GM12891 (cell line): ENCODE data around the gene PALB2.

Experiments used
- DNase-seq: peaks from one replicate; pipeline ENCODE4 v3.0.0; 2011; ENCODE audit warnings: low spot score; ENCODE audit not compliant: insufficient read length
- FAIRE-seq: peaks from 2 replicates; lab custom pipeline; 2011; peaks lifted over from hg19 to GRCh38; lab: Jason Lieb, UNC
- PAX5 ChIP-seq: IDR thresholded peaks from 2 replicates; pipeline ENCODE4 v1.6.1; 2011; ENCODE audit warnings: low read length, moderate library complexity, mild to moderate bottlenecking; ENCODE audit not compliant: insufficient read depth, severe bottlenecking
- POLR2A ChIP-seq: IDR thresholded peaks from 2 replicates; pipeline ENCODE4 v1.6.1; 2011; ENCODE audit warnings: low read depth, low read length, control low read depth
- POLR2AphosphoS5 ChIP-seq: IDR thresholded peaks from 2 replicates; pipeline ENCODE4 v1.6.1; 2011; ENCODE audit warnings: low read depth, low read length, control low read depth
- POU2F2 ChIP-seq: IDR thresholded peaks from 2 replicates; pipeline ENCODE4 v1.6.1; 2011; ENCODE audit warnings: low read depth, mild to moderate bottlenecking, control low read depth, low read length, moderate library complexity
- SPI1 ChIP-seq: IDR thresholded peaks from 2 replicates; pipeline ENCODE4 v1.6.1; 2011; ENCODE audit warnings: low read depth, low read length, control low read depth
- TAF1 ChIP-seq: IDR thresholded peaks from 2 replicates; pipeline ENCODE4 v1.6.1; 2011; ENCODE audit warnings: low read depth, low read length, control low read depth

Gene PALB2

DNA sequence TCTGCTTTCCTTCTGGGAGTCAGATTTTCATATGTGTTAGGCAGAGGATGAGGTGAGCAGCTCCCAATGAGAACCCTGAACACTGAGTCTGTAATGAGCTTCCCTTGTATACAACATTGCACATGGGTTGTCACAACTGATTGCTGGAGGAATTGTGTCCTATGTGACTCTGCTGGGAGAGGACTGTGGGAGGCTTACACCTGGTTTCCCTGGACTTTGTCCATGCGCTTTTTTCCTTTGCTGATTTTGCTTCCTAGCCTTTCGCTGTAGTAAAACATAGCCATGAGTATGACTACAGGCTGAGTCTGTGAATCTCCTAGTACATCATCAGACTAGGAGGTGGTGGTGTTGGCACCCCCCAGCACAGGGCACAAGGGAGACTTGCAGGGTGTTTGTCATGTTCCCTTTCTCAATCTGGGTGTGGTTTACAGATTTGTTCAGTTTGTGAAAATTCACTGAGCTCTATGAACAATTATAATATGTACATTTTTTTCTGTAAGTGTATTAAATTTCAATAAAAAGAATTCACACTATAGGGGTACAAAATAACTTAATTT, 35.9 kb upstream of the PALB2 start:
- no peak for FAIRE-seq

DNA sequence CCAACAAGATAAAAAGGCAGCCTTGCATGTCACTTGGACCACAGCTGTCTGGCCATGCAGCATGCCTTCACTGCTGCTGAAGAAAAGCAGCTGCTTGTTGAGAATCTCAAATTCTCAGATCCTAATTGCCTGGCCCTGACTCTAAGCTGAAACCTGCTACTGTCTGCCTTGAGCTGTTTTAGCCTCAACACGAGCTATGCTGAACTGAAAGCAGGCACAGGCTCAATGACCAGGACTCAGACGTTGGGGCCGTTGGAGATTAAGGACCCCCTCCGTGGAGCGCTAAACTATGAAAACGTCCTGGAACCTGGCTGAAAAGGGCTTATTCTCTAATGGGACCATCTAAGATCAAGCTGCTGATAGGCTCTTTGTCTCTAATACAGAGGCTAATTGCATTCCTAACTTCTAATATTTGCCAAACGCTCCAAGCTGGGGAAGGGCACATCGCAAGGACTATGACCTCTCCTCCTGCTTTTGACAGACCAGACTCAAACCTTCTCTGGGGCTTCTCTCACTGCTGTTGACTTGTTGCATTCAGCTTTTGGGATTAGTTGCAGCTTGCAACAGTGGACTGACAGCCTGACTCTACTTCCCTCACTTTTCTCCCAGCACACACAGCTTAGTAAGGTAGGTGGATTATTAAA, 33.0 kb upstream of the PALB2 start:
- no peak for TF ChIP-seq PAX5
- no peak for TF ChIP-seq POLR2AphosphoS5
- no peak for TF ChIP-seq POLR2A
- no peak for TF ChIP-seq TAF1
- TF ChIP-seq POU2F2, result no peak
- TF ChIP-seq SPI1, result no peak
- FAIRE-seq (no peak), DNase-seq (no peak)

More for the DNA sequence above, 35.9 kb upstream of the PALB2 start:
- no peak for DNase-seq
- TF ChIP-seq POLR2AphosphoS5 (no peak), PAX5 (no peak), POU2F2 (no peak), SPI1 (no peak), POLR2A (no peak), TAF1 (no peak)

DNA sequence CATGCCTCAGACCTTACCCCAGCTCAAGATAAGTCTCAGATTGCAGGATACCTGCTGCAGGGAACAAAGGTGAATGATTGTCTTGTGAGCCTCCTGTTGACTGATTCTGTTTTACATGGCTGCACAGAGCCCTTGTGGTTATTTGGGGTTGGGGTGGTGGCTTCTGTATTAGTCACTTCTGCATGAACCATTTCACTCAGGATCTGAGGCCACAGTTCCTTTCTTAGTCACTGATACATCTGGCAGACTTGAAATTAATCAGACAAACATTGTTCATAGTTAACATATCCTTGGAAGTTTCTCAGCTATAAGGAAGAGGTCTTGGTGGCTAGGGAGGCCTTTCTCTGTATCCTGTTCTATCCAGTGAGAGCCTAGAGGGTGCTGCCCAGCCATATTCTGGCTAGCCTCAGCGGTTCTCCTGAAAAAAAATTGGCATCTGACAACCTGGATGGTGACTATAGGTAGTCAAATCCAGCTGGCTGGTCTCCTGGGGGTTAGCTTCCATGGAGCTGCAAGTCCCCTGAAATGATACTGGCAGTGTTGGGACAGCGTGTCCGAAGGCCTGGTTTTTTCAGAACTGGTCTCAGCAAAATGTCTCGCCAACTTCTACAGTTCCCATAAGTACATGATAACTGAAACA, 29.1 kb upstream of the PALB2 start:
- DNase-seq, result no peak
- TF ChIP-seq POLR2A (no peak), SPI1 (peak; percentile 67), POU2F2 (peak; percentile 88), POLR2AphosphoS5 (peak; percentile 44; the same call in 1 of the 2 replicates), PAX5 (peak; percentile 97), TAF1 (no peak)
- FAIRE-seq, result peak; percentile 76

DNA sequence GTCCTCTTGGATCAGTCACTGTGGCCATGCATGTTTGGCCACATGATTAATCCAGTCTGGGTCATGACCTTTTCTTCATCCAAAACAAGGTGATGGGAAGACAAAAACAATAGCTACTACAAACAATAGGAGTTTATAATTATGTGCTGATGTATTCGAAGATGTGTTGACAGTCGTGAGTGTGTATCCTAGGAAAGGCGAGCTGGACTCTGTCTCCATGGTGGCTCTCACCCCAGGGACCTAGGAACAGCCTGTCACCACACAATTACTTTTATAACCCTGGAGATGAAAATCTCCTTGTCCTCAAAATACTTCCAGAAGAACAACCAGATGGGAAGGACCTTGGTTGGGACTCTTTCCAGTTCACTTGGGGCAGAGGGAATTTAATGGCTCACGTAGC, 27.8 kb upstream of the PALB2 start:
- no peak for TF ChIP-seq SPI1
- TF ChIP-seq POU2F2, result no peak
- TF ChIP-seq TAF1, result no peak
- no peak for TF ChIP-seq POLR2A
- no peak for TF ChIP-seq PAX5
- TF ChIP-seq POLR2AphosphoS5, result no peak
- DNase-seq (no peak), FAIRE-seq (no peak)

DNA sequence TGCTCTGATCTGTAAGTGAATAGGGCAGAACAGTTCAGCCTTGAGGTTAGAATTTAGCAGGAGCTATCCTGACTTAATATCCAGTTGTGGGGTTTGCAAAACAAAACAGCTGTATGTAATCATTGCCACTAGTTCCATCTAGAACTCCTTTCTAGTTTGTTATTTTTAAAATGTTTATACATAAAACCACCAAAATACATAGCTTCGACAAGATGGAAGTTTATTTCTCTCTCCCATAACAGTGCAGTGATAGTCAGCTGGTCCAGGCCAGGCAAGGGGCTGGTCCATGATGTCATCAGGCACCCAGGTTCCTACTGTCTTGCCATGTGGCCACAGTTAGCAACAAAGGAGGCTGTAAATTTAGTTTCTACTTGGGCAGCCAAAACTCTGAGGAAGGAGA, 27.1 kb upstream of the PALB2 start:
- no peak for TF ChIP-seq POLR2AphosphoS5
- TF ChIP-seq TAF1, result no peak
- TF ChIP-seq SPI1, result no peak
- no peak for TF ChIP-seq POLR2A
- no peak for TF ChIP-seq POU2F2
- TF ChIP-seq PAX5, result no peak
- DNase-seq (no peak), FAIRE-seq (no peak)

DNA sequence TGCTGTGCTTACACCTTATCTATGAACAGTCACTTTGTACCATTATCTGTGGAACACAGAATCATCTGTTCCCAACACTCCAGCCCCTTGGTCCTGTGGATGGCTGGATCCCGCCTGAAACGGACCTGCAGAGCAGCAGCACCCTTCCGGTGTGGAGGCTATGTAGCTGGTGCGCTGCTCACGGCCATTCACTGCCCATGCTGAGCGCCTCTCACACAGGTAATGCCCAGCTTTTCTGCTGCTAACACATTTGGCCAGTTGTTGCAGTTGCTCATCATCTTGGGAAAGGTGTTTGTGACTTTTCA, 26.2 kb upstream of the PALB2 start:
- no peak for FAIRE-seq
- TF ChIP-seq SPI1, result no peak
- DNase-seq, result no peak

DNA sequence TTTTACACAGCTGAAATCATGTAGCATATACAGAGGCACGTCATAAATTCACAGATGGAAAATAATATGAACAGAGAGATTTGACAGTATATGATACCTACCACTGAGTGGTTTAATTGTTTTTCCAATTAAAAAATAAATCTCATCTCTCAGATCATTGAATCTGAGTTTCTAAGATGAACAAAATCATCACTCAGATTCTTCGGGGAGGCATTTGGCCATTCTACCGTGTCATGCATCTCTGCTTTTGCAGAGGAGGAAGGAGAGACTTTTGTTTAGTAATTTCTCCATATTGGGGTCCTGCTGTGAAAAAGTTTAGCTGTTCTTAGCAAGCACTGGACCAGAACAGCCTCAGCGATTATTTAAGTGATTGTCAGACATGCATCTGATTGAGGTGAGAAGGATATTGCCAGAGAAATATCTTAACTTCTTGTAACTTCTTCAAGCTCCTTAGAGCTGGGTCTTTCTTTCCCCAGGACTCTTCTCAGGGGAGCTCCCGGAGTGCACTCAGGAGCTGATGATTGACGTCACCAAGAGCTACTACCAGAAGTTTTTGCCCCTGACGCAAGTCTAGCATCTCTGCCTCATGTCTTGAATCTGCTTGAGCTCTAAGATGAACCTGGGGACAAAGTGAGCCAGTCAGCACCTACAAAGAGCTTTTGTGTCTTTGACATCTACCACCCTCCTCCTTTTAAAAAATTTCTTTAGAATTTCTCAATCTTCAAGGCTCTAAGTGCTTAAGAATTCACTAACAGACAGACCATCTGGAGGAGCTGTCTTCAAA, 25.7 kb upstream of the PALB2 start:
- FAIRE-seq (no peak), DNase-seq (no peak)
- no peak for TF ChIP-seq POU2F2
- no peak for TF ChIP-seq POLR2A
- no peak for TF ChIP-seq TAF1
- TF ChIP-seq SPI1, result no peak
- no peak for TF ChIP-seq PAX5
- TF ChIP-seq POLR2AphosphoS5, result no peak

DNA sequence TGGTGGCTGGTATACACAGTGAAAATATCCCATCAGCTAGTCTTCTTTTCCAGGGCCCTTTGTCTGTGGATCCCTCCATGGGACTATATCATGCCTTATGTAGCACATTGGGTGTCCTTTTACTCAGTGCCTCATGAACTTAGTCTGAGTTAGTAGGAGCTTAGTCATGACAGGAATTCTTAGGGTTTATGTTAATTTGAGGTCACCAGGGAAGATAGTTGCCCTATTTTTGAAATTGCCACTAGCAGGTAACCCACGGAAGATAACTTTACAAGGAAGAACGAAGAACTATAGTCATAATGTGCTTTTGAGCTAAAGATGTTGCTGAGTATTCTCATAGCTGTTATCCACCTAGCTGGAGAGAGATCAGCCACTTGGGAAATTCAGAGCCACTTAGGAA, 22.8 kb upstream of the PALB2 start:
- FAIRE-seq (no peak), DNase-seq (no peak)
- no peak for TF ChIP-seq POU2F2
- no peak for TF ChIP-seq SPI1

DNA sequence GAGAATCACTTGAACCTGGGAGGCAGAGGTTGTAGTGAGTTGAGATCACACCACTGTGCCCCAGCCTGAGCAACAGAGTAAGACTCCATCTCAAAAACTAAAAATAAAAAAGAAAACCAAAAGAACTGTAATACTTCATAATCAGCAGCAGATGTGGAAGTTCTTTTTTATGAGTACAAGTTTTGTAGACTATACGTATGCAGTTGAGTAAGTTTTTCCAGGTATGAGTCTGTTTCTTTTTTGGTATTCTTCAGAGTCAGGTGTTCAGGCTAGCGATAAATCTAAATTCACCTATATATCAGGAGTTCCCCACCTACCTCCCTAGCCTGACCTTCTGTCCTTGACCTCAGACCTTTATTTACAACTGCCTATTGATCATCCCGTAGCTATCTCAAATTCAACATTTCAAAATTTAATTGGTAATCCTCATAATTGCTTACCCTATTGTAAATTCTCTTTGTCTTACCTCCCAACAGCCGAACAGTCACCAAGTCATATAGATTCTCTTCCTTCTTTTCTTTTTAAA, 10.9 kb upstream of the PALB2 start:
- FAIRE-seq (peak; percentile 55), DNase-seq (no peak)
- TF ChIP-seq PAX5 (no peak), TAF1 (no peak), POLR2AphosphoS5 (no peak), SPI1 (no peak), POU2F2 (no peak), POLR2A (no peak)

DNA sequence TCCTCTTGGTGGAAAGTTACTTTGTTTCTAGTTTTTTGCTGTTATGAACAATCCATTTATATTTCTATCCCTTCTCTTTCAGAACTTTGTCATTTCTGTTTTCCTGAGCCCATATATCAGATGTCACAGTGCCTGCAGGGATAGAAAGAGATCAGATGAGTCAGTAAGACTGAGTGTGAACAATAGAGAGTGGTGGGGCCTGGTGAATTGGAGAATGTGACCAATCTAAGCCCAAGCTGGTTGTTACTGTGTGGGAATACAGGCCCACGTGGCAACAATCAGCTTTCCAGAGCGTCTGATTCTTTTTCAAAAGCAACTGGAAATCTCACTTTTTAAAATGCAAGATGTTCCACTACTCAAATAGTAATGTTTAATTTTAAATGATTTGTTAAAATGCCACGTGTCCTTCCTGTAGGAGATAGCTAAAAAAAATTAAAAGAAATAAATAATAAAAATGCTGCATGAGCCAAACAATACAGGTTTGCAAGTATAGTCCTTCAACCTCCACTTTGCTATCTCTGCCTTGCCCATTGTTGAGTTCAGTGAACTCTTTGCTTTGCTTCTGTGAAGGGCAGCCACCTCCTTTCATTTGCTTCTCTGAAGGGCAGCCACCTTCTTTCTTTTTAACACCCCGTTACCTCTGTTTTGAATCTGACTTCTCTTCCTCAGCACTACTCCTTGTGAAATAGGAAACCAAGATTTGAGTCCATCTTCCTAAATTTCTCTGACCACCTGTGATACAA, 9.7 kb upstream of the PALB2 start:
- peak; percentile 63 for FAIRE-seq
- TF ChIP-seq POLR2AphosphoS5 (no peak), POLR2A (no peak), PAX5 (no peak), POU2F2 (no peak), TAF1 (no peak), SPI1 (no peak)
- DNase-seq, result no peak
